ENCODE results near the gene CD37.

- TF ChIP-seq GATA2 (IDR thresholded peaks at IDR 0.05; ENCODE audit: low read depth, low read length) (no peak), GATA3 (IDR thresholded peaks at IDR 0.05; ENCODE audit: low read depth, low read length) (no peak)
Observed at GRCh38 chr19:49374665-49375434, 39.6 kb downstream of the CD37 start.

All from SH-SY5Y (cell line).